ENCODE measurements around the gene CIAO3.

CIAO3 gene

GRCh38 chr16:720990-721764, 19.6 kb downstream of the CIAO3 start, which contains the start of gene ANTKMT:
Gene ANTKMT, plus strand, starts transcription at chr16:721146. Its CDS starts 129 bp downstream, at chr16:721275.
- no peak for TF ChIP-seq GATA2 (IDR thresholded peaks at IDR 0.05; ENCODE audit: low read depth, low read length)
- TF ChIP-seq GATA3 (IDR thresholded peaks at IDR 0.05; ENCODE audit: low read depth, low read length), result no peak

GRCh38 chr16:720447-720989, 20.3 kb downstream of the CIAO3 start:
- TF ChIP-seq GATA2 (IDR thresholded peaks at IDR 0.05; ENCODE audit: low read depth, low read length) (no peak), GATA3 (IDR thresholded peaks at IDR 0.05; ENCODE audit: low read depth, low read length) (no peak)

GRCh38 chr16:719815-720446, 20.9 kb downstream of the CIAO3 start:
- TF ChIP-seq GATA3 (IDR thresholded peaks at IDR 0.05; ENCODE audit: low read depth, low read length) (no peak), GATA2 (IDR thresholded peaks at IDR 0.05; ENCODE audit: low read depth, low read length) (no peak)

DNA sequence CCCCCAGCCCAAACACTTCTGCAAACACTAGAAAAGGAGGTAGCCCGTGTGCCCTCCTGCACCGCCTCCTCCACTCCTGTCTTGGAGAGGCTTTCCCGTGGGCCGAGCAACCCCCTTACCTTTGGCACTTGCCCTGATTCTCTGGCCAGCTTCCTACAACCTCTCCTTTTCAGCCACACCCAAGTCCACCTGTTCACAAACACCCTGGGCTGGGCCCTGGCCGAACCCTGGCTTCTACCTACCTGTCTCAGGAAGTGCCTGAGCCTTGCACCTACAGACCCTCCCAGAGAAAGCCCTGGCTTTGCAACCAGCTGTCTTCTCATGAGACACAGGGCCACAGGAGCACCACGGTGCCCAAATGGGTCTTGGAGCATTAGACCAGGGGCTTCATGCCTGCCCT, 21.9 kb downstream of the CIAO3 start:
- TF ChIP-seq GATA2 (IDR thresholded peaks at IDR 0.05; ENCODE audit: low read depth, low read length) (no peak), GATA3 (IDR thresholded peaks at IDR 0.05; ENCODE audit: low read depth, low read length) (no peak)

GRCh38 chr16:718389-718788, 22.4 kb downstream of the CIAO3 start:
- TF ChIP-seq GATA3 (IDR thresholded peaks at IDR 0.05; ENCODE audit: low read depth, low read length) (no peak), GATA2 (IDR thresholded peaks at IDR 0.05; ENCODE audit: low read depth, low read length) (no peak)

- TF ChIP-seq GATA3 (IDR thresholded peaks at IDR 0.05; ENCODE audit: low read depth, low read length) (no peak), GATA2 (IDR thresholded peaks at IDR 0.05; ENCODE audit: low read depth, low read length) (no peak)
Observed at GRCh38 chr16:717450-718245, 23.1 kb downstream of the CIAO3 start.

DNA sequence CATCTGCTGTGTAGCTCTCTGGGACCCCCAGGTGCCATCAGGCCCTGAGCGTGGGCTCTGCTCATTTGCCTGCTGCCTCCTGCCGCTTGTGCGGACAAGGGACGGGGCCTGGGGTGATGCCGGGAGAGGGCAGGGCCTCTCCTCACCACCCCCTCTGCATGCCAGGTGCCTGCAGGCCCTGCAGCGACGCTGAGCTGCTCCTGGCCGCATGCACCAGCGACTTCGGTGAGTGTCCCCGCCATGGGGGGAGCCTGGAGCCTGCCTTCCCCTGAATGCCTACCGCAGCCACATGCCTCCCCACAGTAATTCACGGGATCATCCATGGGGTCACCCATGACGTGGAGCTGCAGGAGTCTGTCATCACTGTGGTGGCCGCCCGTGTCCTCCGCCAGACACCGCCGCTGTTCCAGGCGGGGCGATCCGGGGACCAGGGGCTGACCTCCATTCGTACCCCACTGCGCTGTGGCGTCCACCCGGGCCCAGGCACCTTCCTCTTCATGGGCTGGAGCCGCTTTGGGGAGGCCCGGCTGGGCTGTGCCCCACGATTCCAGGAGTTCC, 23.9 kb downstream of the CIAO3 start:
- TF ChIP-seq GATA3 (IDR thresholded peaks at IDR 0.05; ENCODE audit: low read depth, low read length) (no peak), GATA2 (IDR thresholded peaks at IDR 0.05; ENCODE audit: low read depth, low read length) (no peak)

DNA sequence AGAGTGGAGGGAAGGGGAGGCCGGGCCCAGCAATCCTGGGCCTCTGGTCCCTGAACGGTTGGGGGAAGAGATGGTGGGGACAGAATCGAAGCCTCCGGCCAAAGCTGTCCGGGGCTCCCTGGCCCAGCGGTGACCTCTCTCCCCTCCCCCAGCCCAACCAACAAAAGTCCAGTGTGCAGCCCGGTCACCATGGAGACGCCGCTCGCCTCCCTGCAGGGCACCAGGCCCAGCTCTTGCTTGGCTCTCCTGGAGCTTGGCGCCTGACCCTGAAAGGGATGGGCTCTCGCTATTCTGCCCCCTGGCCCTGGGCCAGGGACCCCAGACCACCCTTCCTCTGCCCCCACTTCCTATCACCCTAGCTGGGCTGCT, 24.6 kb downstream of the CIAO3 start:
- TF ChIP-seq GATA3 (IDR thresholded peaks at IDR 0.05; ENCODE audit: low read depth, low read length), result no peak
- no peak for TF ChIP-seq GATA2 (IDR thresholded peaks at IDR 0.05; ENCODE audit: low read depth, low read length)

- TF ChIP-seq GATA2 (IDR thresholded peaks at IDR 0.05; ENCODE audit: low read depth, low read length) (no peak), GATA3 (IDR thresholded peaks at IDR 0.05; ENCODE audit: low read depth, low read length) (no peak)
Observed at GRCh38 chr16:715477-716199, 25.2 kb downstream of the CIAO3 start.

DNA sequence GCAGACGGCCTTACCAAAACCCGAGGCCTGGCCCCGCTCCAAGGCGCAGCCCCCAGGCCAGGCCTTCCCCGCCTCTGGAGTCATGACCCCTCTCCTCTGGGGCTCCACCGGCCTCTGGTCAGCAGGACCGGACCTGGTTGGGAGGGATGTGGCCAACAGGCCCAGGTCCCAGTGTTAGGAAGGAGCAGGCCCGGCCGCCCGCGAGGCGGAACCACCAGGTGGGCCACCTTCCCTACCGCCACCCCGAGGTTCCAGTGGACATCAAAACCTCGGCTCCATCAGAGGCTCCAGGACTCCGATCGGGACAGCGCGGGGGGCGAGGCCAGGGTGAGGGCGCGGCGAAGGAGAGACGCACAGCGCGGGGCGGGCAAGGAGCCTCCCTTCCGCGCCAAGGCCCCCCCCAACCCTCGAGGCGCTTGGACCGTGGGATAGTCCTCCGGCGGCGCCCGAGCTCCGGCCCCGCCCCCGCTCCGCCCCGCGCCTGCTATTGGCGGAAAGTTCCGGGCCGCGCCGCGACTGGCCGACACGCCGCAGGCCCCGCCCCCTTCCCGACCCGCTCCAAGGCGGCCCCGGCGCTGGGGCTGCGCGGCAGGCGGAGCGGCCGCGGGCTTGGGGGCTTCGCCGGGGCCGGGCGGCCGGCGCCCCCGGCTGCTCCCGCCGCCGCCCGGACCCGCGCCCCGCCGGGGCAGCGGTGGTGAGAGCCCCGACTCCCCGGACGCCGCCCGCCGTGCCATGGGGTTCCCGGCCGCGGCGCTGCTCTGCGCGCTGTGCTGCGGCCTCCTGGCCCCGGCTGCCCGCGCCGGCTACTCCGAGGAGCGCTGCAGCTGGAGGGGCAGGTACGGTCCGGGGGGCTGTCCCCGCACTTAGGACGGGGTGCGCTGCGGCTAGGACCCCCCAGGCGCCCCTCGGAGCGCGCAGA, 26.0 kb downstream of the CIAO3 start, which contains the start of gene METRN:
Gene METRN, plus strand, starts transcription at position 561 of the 919 bp plus-strand sequence. Its CDS starts 172 bp downstream, at position 733.
- TF ChIP-seq GATA3 (IDR thresholded peaks at IDR 0.05; ENCODE audit: low read depth, low read length), result no peak
- TF ChIP-seq GATA2 (IDR thresholded peaks at IDR 0.05; ENCODE audit: low read depth, low read length), result no peak

- no peak for TF ChIP-seq GATA2 (IDR thresholded peaks at IDR 0.05; ENCODE audit: low read depth, low read length)
- TF ChIP-seq GATA3 (IDR thresholded peaks at IDR 0.05; ENCODE audit: low read depth, low read length), result no peak
Observed at GRCh38 chr16:714079-714478, 26.7 kb downstream of the CIAO3 start.
